PC-9 (cell line): ENCODE data around the gene SLC25A33. TPM values are rescaled to one million over a fixed set of nuclear protein-coding genes. Genes with fewer than 3 reads are reported as not detected.
A peak's percentile ranks its signal among the peaks of the same experiment; 100 is the strongest.

Experiments used
- BruUV-seq: library from RNA; stranded (reverse); fragments of 400-500 nt; replicated peaks from 2 replicates; lab custom pipeline; 2021; lab: Mats Ljungman, UMichigan
- CTCF ChIA-PET: fragments of 300-600 bp; sonication (Branson Sonifier 250); formaldehyde crosslinking; loops from one replicate; lab custom pipeline; 2022; ENCODE audit warnings: antibody characterized with exemption; lab: Charles Lee
- POLR2A ChIA-PET: fragments of 300-600 bp; sonication (Branson Sonifier 250); formaldehyde crosslinking; loops from one replicate; lab custom pipeline; 2022; ENCODE audit warnings: antibody characterized with exemption; ENCODE audit not compliant: unreplicated experiment; lab: Charles Lee
- DNase-seq, 2 experiments: peaks; one replicate each; pipeline versions ENCODE4 v3.0.0 to v3.0.0-alpha.2; 2015 to 2022; ENCODE audit warnings: mixed read lengths in 1 of 2
- H2AFZ ChIP-seq: fragments of 200-600 bp; sonication (generic); 2 replicates; pipeline ENCODE4 v1.8.1; 2017; ENCODE audit warnings: antibody characterized with exemption
- H3F3A ChIP-seq: fragments of 200-600 bp; sonication (generic); 2 replicates; pipeline ENCODE4 v1.8.1; 2017; ENCODE audit warnings: antibody characterized with exemption, mild to moderate bottlenecking, low read depth; ENCODE audit not compliant: insufficient read depth
- H3K27ac ChIP-seq: fragments of 200-600 bp; sonication (generic); 2 replicates; pipeline ENCODE4 v1.6.1; 2016; ENCODE audit warnings: mixed run types
- H3K27me3 ChIP-seq: fragments of 200-600 bp; sonication (generic); 2 replicates; pipeline ENCODE4 v1.6.1; 2016; ENCODE audit warnings: low read depth, mixed run types; ENCODE audit not compliant: insufficient read depth
- H3K36me3 ChIP-seq: fragments of 200-600 bp; sonication (generic); 2 replicates; pipeline ENCODE4 v1.6.1; 2016; ENCODE audit warnings: low read depth, mixed run types
- H3K4me1 ChIP-seq: fragments of 200-600 bp; sonication (generic); replicated peaks from 2 replicates; pipeline ENCODE4 v1.6.1; 2016; ENCODE audit warnings: mixed run types; ENCODE audit not compliant: insufficient read depth
- H3K4me2 ChIP-seq: fragments of 200-600 bp; sonication (generic); 2 replicates; pipeline ENCODE4 v1.6.1; 2017; ENCODE audit warnings: mixed run types
- H3K4me3 ChIP-seq: fragments of 200-600 bp; sonication (generic); 2 replicates; pipeline ENCODE4 v1.6.1; 2016; ENCODE audit warnings: mixed run types
- H3K79me2 ChIP-seq: fragments of 200-600 bp; sonication (generic); 2 replicates; pipeline ENCODE4 v1.6.1; 2017; ENCODE audit warnings: low read depth, mixed run types
- H3K9me2 ChIP-seq: fragments of 200-600 bp; sonication (generic); 2 replicates; pipeline ENCODE4 v1.8.1; 2017; ENCODE audit warnings: mild to moderate bottlenecking; ENCODE audit not compliant: insufficient read depth
- H3K9me3 ChIP-seq: fragments of 200-600 bp; sonication (generic); 2 replicates; pipeline ENCODE4 v1.8.1; 2016; ENCODE audit warnings: low read depth; ENCODE audit not compliant: insufficient read depth
- H4K20me1 ChIP-seq: fragments of 200-600 bp; sonication (generic); 2 replicates; pipeline ENCODE4 v1.8.1; 2017; ENCODE audit not compliant: insufficient read depth
- EZH2 ChIP-seq: fragments of 200-600 bp; sonication (generic); IDR thresholded peaks from 2 replicates; pipeline ENCODE4 v1.8.0; 2017; ENCODE audit warnings: antibody characterized with exemption, low read depth
- intact Hi-C: fragments of 100-400 bp; cut with micrococcal nuclease; formaldehyde crosslinking; loops from one replicate; pipeline ENCODE4 v1.10.0; 2022; ENCODE audit not compliant: unreplicated experiment
- total RNA-seq: library from RNA; stranded (reverse); gene quantifications from 2 replicates; pipeline ENCODE4 v1.2.3, GENCODE V29; 2021
- TF ChIP-seq, protein P1 (sequence below): fragments of 200-600 bp; sonication (generic); conservative IDR thresholded peaks from 2 replicates; pipeline ENCODE4 v1.6.1; 2017; ENCODE audit warnings: mixed run types, antibody characterized with exemption, mild to moderate bottlenecking, moderate library complexity

SLC25A33 gene
- total RNA-seq, 1 experiment from 2014 or later = 3.0 TPM

DNA sequence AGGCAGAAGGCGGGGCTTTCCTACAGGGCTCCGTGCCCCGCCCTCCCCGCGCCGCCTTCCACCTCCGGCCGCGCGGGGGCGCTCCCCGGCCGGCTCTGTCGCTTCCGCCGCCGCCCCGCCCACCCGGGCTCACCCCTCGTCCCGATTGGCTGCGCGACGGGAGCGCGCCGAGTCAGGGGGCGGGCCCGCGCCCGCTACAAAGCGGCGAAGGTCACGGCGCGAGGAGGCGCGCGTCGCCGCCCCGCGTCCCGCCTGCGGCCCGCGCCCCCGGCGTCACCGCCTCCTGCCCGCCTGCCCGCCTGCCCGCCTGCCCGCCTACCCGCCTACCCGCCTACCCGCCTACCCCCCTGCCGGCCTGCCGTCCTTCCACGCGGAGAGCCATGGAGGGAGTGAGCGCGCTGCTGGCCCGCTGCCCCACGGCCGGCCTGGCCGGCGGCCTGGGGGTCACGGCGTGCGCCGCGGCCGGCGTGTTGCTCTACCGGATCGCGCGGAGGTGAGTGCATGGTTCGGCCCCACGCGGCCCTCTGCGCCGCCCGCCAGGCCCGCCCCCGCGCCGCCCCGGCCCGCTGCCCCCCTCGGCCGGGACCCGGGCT lies 49.4 kb downstream of the SLC25A33 start, which contains the start of gene TMEM201:
Gene TMEM201 (plus strand): TSS at position 361 of the 593 bp plus-strand sequence. CDS start 20 bp downstream, at position 381.
- BruUV-seq = no TSS peak
- Histone ChIP-seq H2AFZ (peak within 1 kb of the TSS; percentile 79), H3K79me2 (peaks cover 41% of the 10 kb centered on the region), H3K4me2 (peak within 1 kb of the TSS; percentile 91), H3K9me2 (no peaks in the 10 kb centered on the region), H3K4me3 (peak within 1 kb of the TSS; percentile 78), H3K9me3 (no peaks in the 10 kb centered on the region), H3K36me3 (no peaks in the 10 kb centered on the region), H3K27me3 (no peaks in the 10 kb centered on the region), H4K20me1 (peaks cover 7% of the 10 kb centered on the region; the same call in 1 of the 2 replicates), H3K4me1 (no peaks in the 10 kb centered on the region), H3K27ac (no peak within 1 kb of the TSS), H3F3A (no peaks in the 10 kb centered on the region)
- POLR2A ChIA-PET = no interaction called here
- TF ChIP-seq EZH2 = no peak
- TF ChIP-seq, protein P1, sequence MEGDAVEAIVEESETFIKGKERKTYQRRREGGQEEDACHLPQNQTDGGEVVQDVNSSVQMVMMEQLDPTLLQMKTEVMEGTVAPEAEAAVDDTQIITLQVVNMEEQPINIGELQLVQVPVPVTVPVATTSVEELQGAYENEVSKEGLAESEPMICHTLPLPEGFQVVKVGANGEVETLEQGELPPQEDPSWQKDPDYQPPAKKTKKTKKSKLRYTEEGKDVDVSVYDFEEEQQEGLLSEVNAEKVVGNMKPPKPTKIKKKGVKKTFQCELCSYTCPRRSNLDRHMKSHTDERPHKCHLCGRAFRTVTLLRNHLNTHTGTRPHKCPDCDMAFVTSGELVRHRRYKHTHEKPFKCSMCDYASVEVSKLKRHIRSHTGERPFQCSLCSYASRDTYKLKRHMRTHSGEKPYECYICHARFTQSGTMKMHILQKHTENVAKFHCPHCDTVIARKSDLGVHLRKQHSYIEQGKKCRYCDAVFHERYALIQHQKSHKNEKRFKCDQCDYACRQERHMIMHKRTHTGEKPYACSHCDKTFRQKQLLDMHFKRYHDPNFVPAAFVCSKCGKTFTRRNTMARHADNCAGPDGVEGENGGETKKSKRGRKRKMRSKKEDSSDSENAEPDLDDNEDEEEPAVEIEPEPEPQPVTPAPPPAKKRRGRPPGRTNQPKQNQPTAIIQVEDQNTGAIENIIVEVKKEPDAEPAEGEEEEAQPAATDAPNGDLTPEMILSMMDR = no peak
- intact Hi-C loops = loop anchor here (5.0 kb wide), 1 partner anchor 279 kb away; no protein-coding TSS in a partner anchor
- peak; percentile 62 to 93 for DNase-seq
- CTCF ChIA-PET = no interaction called here

DNA sequence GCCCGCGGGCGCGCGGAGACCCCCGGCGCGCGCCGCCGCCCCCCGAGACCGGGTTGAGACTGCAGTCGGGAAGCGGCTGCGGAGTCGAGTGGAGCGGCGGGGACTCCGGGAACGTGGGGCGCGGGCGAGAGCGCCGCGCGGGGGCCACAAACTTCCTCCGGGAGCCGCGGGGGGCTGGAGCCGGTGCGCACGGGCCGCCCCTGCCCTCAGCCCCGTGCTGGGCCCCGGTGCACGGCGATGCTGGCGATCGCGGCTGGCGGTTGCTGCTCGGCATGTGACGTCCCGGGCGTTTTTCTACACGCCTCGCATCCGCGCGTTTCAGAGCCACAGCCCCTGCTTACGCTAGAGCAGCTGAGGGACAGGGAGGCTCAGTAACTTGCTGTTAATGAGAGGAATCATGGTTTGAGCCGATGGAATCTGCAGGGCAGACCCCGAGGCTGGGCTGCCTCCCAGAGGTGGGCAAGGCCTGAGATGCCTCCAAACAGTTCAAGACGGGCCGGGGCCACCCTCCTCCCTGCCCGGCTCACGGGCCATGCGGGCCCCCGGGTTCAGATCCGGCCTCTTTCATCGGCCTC lies 50.0 kb downstream of the SLC25A33 start:
- H4K20me1 ChIP-seq = peaks cover 7% of the 10 kb centered on the region; the same call in 1 of the 2 replicates
- TF ChIP-seq, protein P1 = no peak
- TF ChIP-seq EZH2 = no peak
- H3K79me2 ChIP-seq = peaks cover 45% of the 10 kb centered on the region
- intact Hi-C loops = loop anchor here (5.0 kb wide), 1 partner anchor 278 kb away; no protein-coding TSS in a partner anchor
- no peaks in the 10 kb centered on the region for H3K36me3 ChIP-seq
- H3K9me2 ChIP-seq = no peaks in the 10 kb centered on the region
- no peak overlapping the region for H3K27ac ChIP-seq
- peak overlapping the region; percentile 75 for H2AFZ ChIP-seq
- no peaks in the 10 kb centered on the region for H3K4me1 ChIP-seq
- no peaks in the 10 kb centered on the region for H3F3A ChIP-seq
- peak in 1 of 2 experiments; percentile 21 for DNase-seq
- H3K9me3 ChIP-seq = no peaks in the 10 kb centered on the region
- H3K27me3 ChIP-seq = no peaks in the 10 kb centered on the region
- peak overlapping the region; percentile 91 for H3K4me2 ChIP-seq
- ChIA-PET CTCF (no interaction called here), POLR2A (interaction anchor here (0.6 kb wide), 1 partner anchor 170 kb away, joined by 14 read pairs; no protein-coding TSS in a partner anchor)
- peak overlapping the region; percentile 78 for H3K4me3 ChIP-seq
- BruUV-seq = no TSS peak

DNA sequence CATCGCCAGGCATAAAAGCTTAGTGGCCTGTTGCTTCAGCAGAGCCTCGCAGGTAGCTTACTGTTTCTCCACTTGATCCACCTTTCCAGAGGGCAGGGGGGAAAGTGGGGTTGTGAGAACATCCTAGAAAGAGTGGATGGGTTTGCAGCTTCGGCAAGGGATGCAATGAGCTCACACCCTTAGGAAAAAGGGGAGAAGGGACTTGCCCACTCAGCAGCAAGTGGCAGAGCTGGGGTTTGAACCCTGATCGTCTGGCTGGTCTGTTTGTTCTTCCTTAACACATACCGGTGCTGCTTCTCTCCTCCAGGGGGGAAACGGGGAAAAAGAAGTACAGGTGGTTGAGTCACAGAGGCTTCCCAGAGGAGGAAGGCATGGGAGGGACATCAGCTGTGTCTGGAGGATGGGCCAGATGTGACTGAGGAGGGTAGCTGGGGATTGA lies 50.5 kb downstream of the SLC25A33 start:
- Histone ChIP-seq H3K36me3 (no peaks in the 10 kb centered on the region), H3K79me2 (peaks cover 45% of the 10 kb centered on the region), H3K4me2 (peak overlapping the region; percentile 91), H3K9me2 (no peaks in the 10 kb centered on the region), H3K27me3 (no peaks in the 10 kb centered on the region), H3F3A (no peaks in the 10 kb centered on the region), H3K4me3 (peak overlapping the region; percentile 78), H2AFZ (peak overlapping the region; percentile 75), H3K27ac (no peak overlapping the region), H4K20me1 (peaks cover 7% of the 10 kb centered on the region; the same call in 1 of the 2 replicates), H3K4me1 (no peaks in the 10 kb centered on the region), H3K9me3 (no peaks in the 10 kb centered on the region)
- DNase-seq = no peak
- ChIA-PET POLR2A (interaction anchor here (0.5 to 0.6 kb wide), 3 partner anchors 9 to 171 kb away, joined by 3 to 14 read pairs (median 5); no protein-coding TSS in a partner anchor), CTCF (no interaction called here)
- TF ChIP-seq, protein P1 = no peak
- TF ChIP-seq EZH2 = no peak
- BruUV-seq = TSS peak; percentile 33
- intact Hi-C loops = loop anchor here (5.0 kb wide), 1 partner anchor 278 kb away; no protein-coding TSS in a partner anchor
